Type B pancreatic cell (in vitro differentiated cells): ENCODE data around the gene SKP1. TPM values are rescaled to one million over a fixed set of nuclear protein-coding genes. Genes with fewer than 3 reads are reported as not detected.

Source experiments
- DNase-seq: peaks from one replicate; pipeline ENCODE4 v3.0.0; 2021; ENCODE audit warnings: mixed read lengths; ENCODE audit not compliant: unreplicated experiment; ENCODE audit errors: extremely low spot score
- H3K27ac Mint-ChIP-seq: 2 replicates; pipeline ENCODE4 v1.8.0; 2021; ENCODE audit warnings: mild to moderate bottlenecking, mixed read lengths
- H3K27me3 Mint-ChIP-seq: 2 replicates; pipeline ENCODE4 v1.8.0; 2021; ENCODE audit warnings: mixed read lengths
- H3K36me3 Mint-ChIP-seq: 2 replicates; pipeline ENCODE4 v1.8.0; 2021; ENCODE audit warnings: mixed read lengths
- H3K4me1 Mint-ChIP-seq: one replicate; pipeline ENCODE4 v1.8.0; 2021; ENCODE audit warnings: mixed read lengths; ENCODE audit not compliant: unreplicated experiment
- H3K4me3 Mint-ChIP-seq: 2 replicates; pipeline ENCODE4 v1.8.0; 2021; ENCODE audit warnings: mild to moderate bottlenecking, mixed read lengths
- H3K9me3 Mint-ChIP-seq: 2 replicates; pipeline ENCODE4 v1.8.0; 2021; ENCODE audit warnings: mixed read lengths
- total RNA-seq: library from RNA; stranded (reverse); gene quantifications from 2 replicates; pipeline ENCODE4 v1.2.1, GENCODE V29; 2021; ENCODE audit warnings: low replicate concordance
- TF ChIP-seq, protein P1 (sequence below): fragments of 200-600 bp; sonication (generic); conservative IDR thresholded peaks from 2 replicates; pipeline ENCODE4 v1.5.0; 2021; ENCODE audit warnings: antibody characterized with exemption, mild to moderate bottlenecking

SKP1 gene
- total RNA-seq, 1 donor from 2014 or later, result 332 TPM

DNA sequence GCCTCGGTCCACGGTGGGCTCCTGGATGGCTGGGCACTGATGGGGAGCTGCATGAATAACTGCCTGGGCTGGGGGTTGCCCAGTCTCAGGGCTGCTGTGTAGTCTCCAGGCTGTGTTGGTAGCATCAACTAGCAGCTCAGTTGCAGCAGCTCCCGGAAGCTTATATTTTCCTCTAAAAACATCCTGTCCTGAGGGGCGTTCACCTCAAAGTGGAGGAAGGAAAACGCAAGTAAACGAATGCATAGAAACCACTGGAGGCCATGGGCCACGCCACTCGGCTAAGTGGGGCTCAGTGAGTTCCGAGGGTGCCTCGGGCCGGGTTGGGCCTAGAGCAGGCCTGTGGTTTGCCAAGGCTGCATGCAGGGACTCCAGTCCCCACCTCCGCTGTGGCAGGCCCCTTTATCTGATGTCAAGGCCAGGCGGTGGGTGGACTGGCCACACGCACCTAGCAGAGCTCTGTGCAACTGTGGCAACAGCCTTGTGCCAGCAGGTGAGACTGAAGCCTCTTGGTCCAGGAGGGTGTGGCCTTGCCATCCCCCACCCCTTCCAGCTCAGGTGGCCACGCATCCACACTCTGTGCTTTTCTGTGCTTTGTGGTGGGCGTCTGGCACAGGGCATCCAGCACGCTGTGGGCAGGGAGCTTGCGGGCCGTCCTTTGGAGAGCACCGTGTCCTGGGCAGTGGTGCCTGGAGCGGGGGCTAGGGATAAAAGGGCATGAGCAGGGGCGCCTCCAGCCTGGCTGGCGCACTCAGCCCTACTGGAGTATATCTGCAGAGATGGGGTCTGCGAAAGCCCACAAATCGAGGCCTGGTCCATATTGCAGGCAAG is 47.1 kb downstream of the SKP1 start:
- TF ChIP-seq, protein P1, sequence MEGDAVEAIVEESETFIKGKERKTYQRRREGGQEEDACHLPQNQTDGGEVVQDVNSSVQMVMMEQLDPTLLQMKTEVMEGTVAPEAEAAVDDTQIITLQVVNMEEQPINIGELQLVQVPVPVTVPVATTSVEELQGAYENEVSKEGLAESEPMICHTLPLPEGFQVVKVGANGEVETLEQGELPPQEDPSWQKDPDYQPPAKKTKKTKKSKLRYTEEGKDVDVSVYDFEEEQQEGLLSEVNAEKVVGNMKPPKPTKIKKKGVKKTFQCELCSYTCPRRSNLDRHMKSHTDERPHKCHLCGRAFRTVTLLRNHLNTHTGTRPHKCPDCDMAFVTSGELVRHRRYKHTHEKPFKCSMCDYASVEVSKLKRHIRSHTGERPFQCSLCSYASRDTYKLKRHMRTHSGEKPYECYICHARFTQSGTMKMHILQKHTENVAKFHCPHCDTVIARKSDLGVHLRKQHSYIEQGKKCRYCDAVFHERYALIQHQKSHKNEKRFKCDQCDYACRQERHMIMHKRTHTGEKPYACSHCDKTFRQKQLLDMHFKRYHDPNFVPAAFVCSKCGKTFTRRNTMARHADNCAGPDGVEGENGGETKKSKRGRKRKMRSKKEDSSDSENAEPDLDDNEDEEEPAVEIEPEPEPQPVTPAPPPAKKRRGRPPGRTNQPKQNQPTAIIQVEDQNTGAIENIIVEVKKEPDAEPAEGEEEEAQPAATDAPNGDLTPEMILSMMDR, result no peak
- H3K4me1 Mint-ChIP-seq, result peaks cover 9% of the 10 kb centered on the region
- H3K36me3 Mint-ChIP-seq, result peaks cover 4% of the 10 kb centered on the region
- no peak overlapping the region for H3K27ac Mint-ChIP-seq
- no peak for DNase-seq
- no peak overlapping the region for H3K4me3 Mint-ChIP-seq
- no peaks in the 10 kb centered on the region for H3K9me3 Mint-ChIP-seq
- H3K27me3 Mint-ChIP-seq, result no peaks in the 10 kb centered on the region

DNA sequence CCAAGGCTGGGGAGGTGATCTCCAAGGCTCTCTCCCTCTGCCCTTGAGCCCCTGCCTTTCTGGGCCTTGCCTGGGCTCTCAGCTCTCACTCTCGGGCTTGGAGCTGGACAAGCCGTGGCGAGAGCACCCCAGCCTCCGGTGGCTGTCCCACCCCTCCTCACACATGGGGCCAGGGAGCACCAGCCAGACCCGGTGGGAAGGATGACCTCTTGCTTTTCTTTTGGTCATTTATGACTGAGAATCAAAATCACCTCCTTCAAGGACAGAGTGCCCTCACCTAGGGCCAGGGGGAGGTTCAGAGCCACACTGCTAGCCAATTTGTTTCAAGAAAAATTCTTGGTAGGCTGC is 48.1 kb downstream of the SKP1 start:
- Mint-ChIP-seq H3K4me3 (no peak overlapping the region), H3K36me3 (peaks cover 4% of the 10 kb centered on the region), H3K9me3 (no peaks in the 10 kb centered on the region), H3K27me3 (no peaks in the 10 kb centered on the region), H3K4me1 (peaks cover 9% of the 10 kb centered on the region), H3K27ac (no peak overlapping the region)
- no peak for DNase-seq
- TF ChIP-seq, protein P1, result no peak

DNA sequence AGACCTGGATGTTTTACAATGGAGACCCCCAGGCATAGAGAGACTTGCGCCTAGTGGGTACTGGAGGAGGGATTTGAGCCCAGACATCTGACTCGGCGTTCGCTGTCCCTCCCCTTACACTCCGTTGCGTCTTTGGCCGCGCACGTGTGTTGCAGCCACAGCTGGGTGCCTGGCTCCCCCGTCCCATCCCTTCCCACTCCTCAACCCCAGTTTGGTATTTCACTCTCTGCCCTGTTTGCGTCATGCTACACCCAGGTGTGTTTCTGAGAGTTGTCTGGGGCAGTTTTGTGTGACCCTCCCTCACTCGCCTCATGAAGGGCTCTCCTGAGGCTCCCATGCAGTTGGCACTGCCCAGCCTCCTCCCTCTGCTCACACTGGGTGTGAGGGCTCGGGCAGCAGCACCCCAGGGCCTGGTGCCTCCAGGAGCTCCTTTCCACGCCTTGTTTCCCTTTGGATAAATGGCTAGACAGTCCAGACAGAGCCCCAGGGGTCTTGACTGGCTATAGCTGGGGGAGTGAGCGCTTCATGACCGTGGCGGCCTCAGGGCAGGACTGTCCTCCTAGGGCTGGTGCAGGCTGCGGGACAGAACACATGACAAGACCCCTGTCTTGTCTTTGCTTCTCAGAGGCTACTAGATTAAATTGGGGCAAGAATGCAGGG is 48.6 kb downstream of the SKP1 start:
- H3K4me1 Mint-ChIP-seq, result peaks cover 9% of the 10 kb centered on the region
- H3K27me3 Mint-ChIP-seq, result no peaks in the 10 kb centered on the region
- no peak for DNase-seq
- H3K36me3 Mint-ChIP-seq, result peaks cover 4% of the 10 kb centered on the region
- TF ChIP-seq, protein P1, result no peak
- no peaks in the 10 kb centered on the region for H3K9me3 Mint-ChIP-seq
- H3K4me3 Mint-ChIP-seq, result no peak overlapping the region
- no peak overlapping the region for H3K27ac Mint-ChIP-seq

DNA sequence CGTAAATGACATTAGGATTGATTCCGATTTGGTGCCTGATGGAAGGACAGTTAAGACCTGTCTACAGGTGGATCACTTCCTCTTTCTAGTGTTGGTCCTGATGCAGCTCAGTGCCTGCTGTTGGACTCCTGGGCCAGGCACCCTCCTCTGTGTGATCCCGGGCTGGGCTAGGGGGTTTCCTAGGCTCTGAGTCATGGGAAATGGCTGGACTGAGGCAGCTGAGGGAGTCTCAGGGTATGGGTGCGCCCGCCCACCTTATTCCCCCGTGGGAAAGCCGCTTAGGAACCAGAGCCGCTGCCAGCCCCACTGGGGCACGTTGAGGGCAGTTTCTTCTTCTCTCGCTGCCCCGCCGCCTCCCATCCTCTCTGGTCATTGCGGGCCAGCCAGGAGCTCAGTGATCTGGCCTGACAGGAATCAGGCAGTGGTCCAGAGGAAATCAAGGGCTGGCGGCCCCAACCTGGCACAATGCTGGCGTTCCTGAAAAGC is 49.3 kb downstream of the SKP1 start:
- peaks cover 9% of the 10 kb centered on the region for H3K4me1 Mint-ChIP-seq
- H3K27me3 Mint-ChIP-seq, result no peaks in the 10 kb centered on the region
- H3K36me3 Mint-ChIP-seq, result peaks cover 4% of the 10 kb centered on the region
- no peak for DNase-seq
- H3K9me3 Mint-ChIP-seq, result no peaks in the 10 kb centered on the region
- TF ChIP-seq, protein P1, result no peak
- no peak overlapping the region for H3K4me3 Mint-ChIP-seq
- no peak overlapping the region for H3K27ac Mint-ChIP-seq

DNA sequence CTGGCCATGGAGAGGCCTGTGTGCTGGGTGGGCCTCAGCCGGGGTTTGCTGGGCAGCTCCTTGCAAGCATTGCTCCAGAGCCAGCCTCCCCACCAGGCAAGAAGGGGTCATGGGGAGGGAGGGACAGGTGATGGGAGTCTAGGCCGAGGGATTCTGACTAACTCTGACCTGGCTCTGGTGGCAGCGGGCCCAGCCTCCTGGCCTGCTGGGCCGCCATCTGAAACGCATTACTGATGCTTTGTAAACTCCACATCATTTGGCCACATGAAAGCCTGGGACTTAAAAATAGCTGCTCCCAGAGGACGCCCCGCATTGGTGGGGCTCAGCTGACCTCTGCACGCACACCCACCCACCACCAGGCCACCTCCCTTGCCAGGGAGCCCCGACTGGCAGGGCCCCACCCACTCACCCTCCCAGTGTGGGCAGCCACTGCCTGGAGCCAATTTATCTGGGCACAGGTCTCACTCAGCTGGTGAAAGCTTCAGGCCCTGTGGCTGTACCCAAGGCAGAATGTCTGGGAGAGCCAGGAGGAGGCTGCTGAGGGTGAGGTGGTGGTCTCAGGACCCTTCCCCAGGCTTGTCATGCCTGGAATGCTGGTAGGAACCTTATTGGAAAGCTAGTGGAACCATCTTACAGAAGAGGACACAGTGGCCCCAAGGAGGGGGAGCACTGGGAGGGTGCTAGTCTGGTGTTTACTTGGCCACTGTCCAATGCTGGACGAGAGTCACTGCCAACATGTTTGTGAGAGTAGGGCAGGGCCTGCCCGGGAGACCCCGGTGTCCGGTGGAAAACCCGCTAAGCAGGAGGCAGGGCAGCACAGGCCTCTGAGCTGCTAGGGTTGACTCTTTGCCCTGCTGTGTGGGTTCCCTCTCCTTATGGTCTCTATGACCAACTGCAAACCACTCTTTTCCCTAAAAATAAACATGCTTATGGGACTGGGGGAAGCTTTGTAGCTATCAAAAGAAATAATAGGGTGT is 51.4 kb downstream of the SKP1 start:
- Mint-ChIP-seq H3K36me3 (no peaks in the 10 kb centered on the region), H3K27me3 (no peaks in the 10 kb centered on the region), H3K27ac (no peak overlapping the region), H3K9me3 (no peaks in the 10 kb centered on the region), H3K4me1 (no peaks in the 10 kb centered on the region), H3K4me3 (no peak overlapping the region)
- no peak for DNase-seq
- TF ChIP-seq, protein P1, result no peak
